Neural progenitor cell (in vitro differentiated cells): ENCODE measurements around the gene ADGRV1.

Experiments used
- EZH2 ChIP-seq: fragments of 200-600 bp; sonication (generic); IDR thresholded peaks from 2 replicates; pipeline ENCODE4 v1.6.1; 2017; ENCODE audit warnings: antibody characterized with exemption, mild to moderate bottlenecking, moderate library complexity
- TF ChIP-seq, protein P1 (sequence below): fragments of 200-600 bp; sonication (generic); IDR thresholded peaks from 2 replicates; pipeline ENCODE4 v1.5.1; 2017; ENCODE audit warnings: antibody characterized with exemption, mild to moderate bottlenecking

DNA sequence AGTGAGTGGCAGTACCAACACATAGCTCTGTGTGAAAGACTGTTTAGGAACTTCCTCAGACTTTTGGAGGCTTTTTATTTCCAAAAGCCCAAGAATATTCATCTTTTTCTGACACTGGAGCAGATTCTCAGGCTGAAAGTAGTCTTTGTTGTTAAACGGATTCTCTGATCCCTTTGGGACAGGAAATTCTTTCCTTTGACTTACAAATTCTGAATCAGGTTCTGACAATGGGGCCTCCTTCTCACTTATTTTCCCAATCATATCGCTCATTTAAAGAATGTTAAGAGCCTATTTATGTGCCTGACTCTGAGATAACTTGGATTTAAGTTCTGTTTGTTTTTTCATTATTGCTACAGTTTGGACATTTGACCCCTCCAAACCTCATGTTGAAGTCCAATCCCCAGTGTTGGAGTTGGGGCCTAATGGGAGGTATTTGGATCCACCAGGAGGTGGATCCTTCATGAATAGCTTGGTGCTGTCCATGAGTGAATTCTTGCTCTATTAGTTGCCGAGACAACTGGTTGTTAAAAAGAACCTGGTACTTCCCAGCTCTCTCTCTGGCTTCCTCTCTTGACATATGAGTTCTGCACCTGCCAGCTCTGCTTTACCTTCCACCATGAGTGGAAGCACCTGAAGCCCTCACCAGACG lies 4.1 kb upstream of the ADGRV1 start:
- TF ChIP-seq, protein P1, sequence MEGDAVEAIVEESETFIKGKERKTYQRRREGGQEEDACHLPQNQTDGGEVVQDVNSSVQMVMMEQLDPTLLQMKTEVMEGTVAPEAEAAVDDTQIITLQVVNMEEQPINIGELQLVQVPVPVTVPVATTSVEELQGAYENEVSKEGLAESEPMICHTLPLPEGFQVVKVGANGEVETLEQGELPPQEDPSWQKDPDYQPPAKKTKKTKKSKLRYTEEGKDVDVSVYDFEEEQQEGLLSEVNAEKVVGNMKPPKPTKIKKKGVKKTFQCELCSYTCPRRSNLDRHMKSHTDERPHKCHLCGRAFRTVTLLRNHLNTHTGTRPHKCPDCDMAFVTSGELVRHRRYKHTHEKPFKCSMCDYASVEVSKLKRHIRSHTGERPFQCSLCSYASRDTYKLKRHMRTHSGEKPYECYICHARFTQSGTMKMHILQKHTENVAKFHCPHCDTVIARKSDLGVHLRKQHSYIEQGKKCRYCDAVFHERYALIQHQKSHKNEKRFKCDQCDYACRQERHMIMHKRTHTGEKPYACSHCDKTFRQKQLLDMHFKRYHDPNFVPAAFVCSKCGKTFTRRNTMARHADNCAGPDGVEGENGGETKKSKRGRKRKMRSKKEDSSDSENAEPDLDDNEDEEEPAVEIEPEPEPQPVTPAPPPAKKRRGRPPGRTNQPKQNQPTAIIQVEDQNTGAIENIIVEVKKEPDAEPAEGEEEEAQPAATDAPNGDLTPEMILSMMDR: no peak
- TF ChIP-seq EZH2: no peak
